Measurements from ENCODE around the gene ECI1.
A peak's percentile ranks its signal among the peaks of the same experiment; 100 is the strongest.
"Not testable (repeated sequence)": the region's sequence is repeated elsewhere in the genome, so short reads cannot be mapped to it uniquely, and the experiment has no call there.

Gene ECI1

GRCh38 chr16:2282262-2282661 is 30.9 kb upstream of the ECI1 start:
- in situ Hi-C loops (cut with HindIII; ENCODE audit: low pct_ligation_motif_present, low pct_unique_long_range_greater_than_20kb, low sequenced_read_pairs), result no loop called here

GRCh38 chr16:2280981-2281542 is 29.7 kb upstream of the ECI1 start:
- in situ Hi-C loops (cut with HindIII; ENCODE audit: low pct_ligation_motif_present, low pct_unique_long_range_greater_than_20kb, low sequenced_read_pairs), result no loop called here
- DNase-seq, result no peak

More at GRCh38 chr16:2282262-2282661, 30.9 kb upstream of the ECI1 start:
- no peak for DNase-seq

GRCh38 chr16:2280461-2280860 is 29.1 kb upstream of the ECI1 start:
- in situ Hi-C loops (cut with HindIII; ENCODE audit: low pct_ligation_motif_present, low pct_unique_long_range_greater_than_20kb, low sequenced_read_pairs), result no loop called here
- DNase-seq, result no peak

- in situ Hi-C loops (cut with HindIII; ENCODE audit: low pct_ligation_motif_present, low pct_unique_long_range_greater_than_20kb, low sequenced_read_pairs), result no loop called here
- no peak for DNase-seq
Measured at GRCh38 chr16:2278956-2279800, 27.8 kb upstream of the ECI1 start.

- peak; percentile 15 for DNase-seq
- in situ Hi-C loops (cut with HindIII; ENCODE audit: low pct_ligation_motif_present, low pct_unique_long_range_greater_than_20kb, low sequenced_read_pairs), result no loop called here
Measured at GRCh38 chr16:2278272-2278608, 26.9 kb upstream of the ECI1 start.

GRCh38 chr16:2277466-2278271 is 26.3 kb upstream of the ECI1 start:
- DNase-seq, result no peak
- in situ Hi-C loops (cut with HindIII; ENCODE audit: low pct_ligation_motif_present, low pct_unique_long_range_greater_than_20kb, low sequenced_read_pairs), result no loop called here

- in situ Hi-C loops (cut with HindIII; ENCODE audit: low pct_ligation_motif_present, low pct_unique_long_range_greater_than_20kb, low sequenced_read_pairs), result no loop called here
- no peak for DNase-seq
Measured at GRCh38 chr16:2276368-2277195, 25.2 kb upstream of the ECI1 start.

GRCh38 chr16:2275476-2276367 is 24.3 kb upstream of the ECI1 start:
- in situ Hi-C loops (cut with HindIII; ENCODE audit: low pct_ligation_motif_present, low pct_unique_long_range_greater_than_20kb, low sequenced_read_pairs), result no loop called here

GRCh38 chr16:2273931-2274330 is 22.5 kb upstream of the ECI1 start:
- in situ Hi-C loops (cut with HindIII; ENCODE audit: low pct_ligation_motif_present, low pct_unique_long_range_greater_than_20kb, low sequenced_read_pairs), result no loop called here

More at GRCh38 chr16:2275476-2276367, 24.3 kb upstream of the ECI1 start:
- DNase-seq, result no peak

GRCh38 chr16:2273484-2273883 is 22.1 kb upstream of the ECI1 start:
- in situ Hi-C loops (cut with HindIII; ENCODE audit: low pct_ligation_motif_present, low pct_unique_long_range_greater_than_20kb, low sequenced_read_pairs), result no loop called here
- no peak for DNase-seq

More at GRCh38 chr16:2273931-2274330, 22.5 kb upstream of the ECI1 start:
- DNase-seq, result no peak

- in situ Hi-C loops (cut with HindIII; ENCODE audit: low pct_ligation_motif_present, low pct_unique_long_range_greater_than_20kb, low sequenced_read_pairs), result no loop called here
- no peak for DNase-seq
Measured at GRCh38 chr16:2271848-2272461, 20.6 kb upstream of the ECI1 start.

GRCh38 chr16:2270588-2271470 is 19.4 kb upstream of the ECI1 start:
- no peak for DNase-seq
- in situ Hi-C loops (cut with HindIII; ENCODE audit: low pct_ligation_motif_present, low pct_unique_long_range_greater_than_20kb, low sequenced_read_pairs), result no loop called here

- in situ Hi-C loops (cut with HindIII; ENCODE audit: low pct_ligation_motif_present, low pct_unique_long_range_greater_than_20kb, low sequenced_read_pairs), result no loop called here
- DNase-seq, result no peak
Measured at GRCh38 chr16:2270070-2270462, 18.7 kb upstream of the ECI1 start.

- in situ Hi-C loops (cut with HindIII; ENCODE audit: low pct_ligation_motif_present, low pct_unique_long_range_greater_than_20kb, low sequenced_read_pairs), result no loop called here
- peak; percentile 98 for DNase-seq
Measured at GRCh38 chr16:2267913-2268666, 16.7 kb upstream of the ECI1 start, which contains the start of gene RNPS1. Gene RNPS1 (minus strand): TSS chr16:2268126. CDS start chr16:2264643, 3,483 bp downstream.

GRCh38 chr16:2267505-2267912 is 16.1 kb upstream of the ECI1 start:
- DNase-seq; in situ Hi-C loops (cut with HindIII; ENCODE audit: low pct_ligation_motif_present, low pct_unique_long_range_greater_than_20kb, low sequenced_read_pairs): not testable (repeated sequence)

- in situ Hi-C loops (cut with HindIII; ENCODE audit: low pct_ligation_motif_present, low pct_unique_long_range_greater_than_20kb, low sequenced_read_pairs), result not testable (repeated sequence)
- peak; percentile 37 for DNase-seq
Measured at GRCh38 chr16:2266887-2267286, 15.5 kb upstream of the ECI1 start.

Measured in ACHN (cell line).